IMR-90 (cell line): ENCODE data around the gene DDX4. TPM values are rescaled to one million over a fixed set of nuclear protein-coding genes. Genes with fewer than 3 reads are reported as not detected.

Experiments
- ATAC-seq: fragments of 200-7000 bp; cut with Tn5 transposase; 2 replicates; pipeline ENCODE4 v1.9.1; 2020; ENCODE audit warnings: low read depth, mild to moderate bottlenecking, moderate library complexity
- BruUV-seq: library from RNA; stranded (reverse); fragments of 400-500 nt; replicated peaks from 2 replicates; lab custom pipeline; 2021; lab: Mats Ljungman, UMichigan
- CTCF ChIA-PET: fragments of 300-600 bp; formaldehyde crosslinking; extraction: SDS; loops from one replicate; lab custom pipeline; 2021; ENCODE audit warnings: antibody characterized with exemption; lab: Yijun Ruan, JAX
- POLR2A ChIA-PET: fragments of 300-600 bp; sonication (Branson Sonifier 250); formaldehyde crosslinking; loops from one replicate; lab custom pipeline; 2022; ENCODE audit warnings: antibody characterized with exemption; ENCODE audit not compliant: unreplicated experiment; lab: Charles Lee
- DNase-seq: peaks from one replicate; pipeline ENCODE4 v3.0.0; 2013
- H2AFZ ChIP-seq: replicated peaks from 2 replicates; pipeline ENCODE3; 2013; ENCODE audit warnings: low read length, mild to moderate bottlenecking; ENCODE audit not compliant: poor library complexity
- H2AK5ac ChIP-seq: 2 replicates; pipeline ENCODE4 v1.6.1; 2013; ENCODE audit warnings: low read depth, low read length, inconsistent platforms
- H2AK9ac ChIP-seq: replicated peaks from 2 replicates; pipeline ENCODE3; 2013; ENCODE audit warnings: mild to moderate bottlenecking, low read depth, low read length, moderate library complexity; ENCODE audit not compliant: poor library complexity
- H2BK120ac ChIP-seq: 2 replicates; pipeline ENCODE4 v1.6.1; 2013; ENCODE audit warnings: low read depth, low read length, inconsistent platforms
- H2BK15ac ChIP-seq: 3 replicates; pipeline ENCODE4 v1.6.1; 2013; ENCODE audit warnings: low read depth, low read length, inconsistent platforms
- H2BK20ac ChIP-seq: 2 replicates; pipeline ENCODE4 v1.6.1; 2013; ENCODE audit warnings: low read depth, mild to moderate bottlenecking, inconsistent platforms, low read length, moderate library complexity
- H2BK5ac ChIP-seq: 2 replicates; pipeline ENCODE4 v1.6.1; 2013; ENCODE audit warnings: mild to moderate bottlenecking, low read depth, low read length, inconsistent platforms; ENCODE audit not compliant: poor library complexity, severe bottlenecking
- H3K14ac ChIP-seq: replicated peaks from 2 replicates; pipeline ENCODE4 v1.6.1; 2013; ENCODE audit warnings: low read depth, low read length, inconsistent platforms
- H3K18ac ChIP-seq: 2 replicates; pipeline ENCODE4 v1.6.1; 2013; ENCODE audit warnings: low read depth, low read length, control low read depth
- H3K23ac ChIP-seq: 2 replicates; pipeline ENCODE4 v1.6.1; 2013; ENCODE audit warnings: low read depth, low read length, inconsistent platforms
- H3K27ac ChIP-seq: 2 replicates; pipeline ENCODE4 v1.5.1; 2013; ENCODE audit warnings: mild to moderate bottlenecking, control low read depth, low read length; ENCODE audit not compliant: insufficient read depth
- H3K27me3 ChIP-seq: 2 replicates; pipeline ENCODE4 v1.6.1; 2013; ENCODE audit warnings: low read length; ENCODE audit not compliant: control insufficient read depth, insufficient read depth
- H3K36me3 ChIP-seq: 2 replicates; pipeline ENCODE4 v1.6.1; 2013; ENCODE audit warnings: low read length, mixed read lengths; ENCODE audit not compliant: control insufficient read depth, insufficient read depth
- H3K4ac ChIP-seq: 2 replicates; pipeline ENCODE4 v1.6.1; 2013; ENCODE audit warnings: low read depth, low read length, inconsistent platforms
- H3K4me1 ChIP-seq: 2 replicates; pipeline ENCODE4 v1.6.1; 2013; ENCODE audit warnings: low read length, mixed read lengths; ENCODE audit not compliant: control insufficient read depth, insufficient read depth
- H3K4me2 ChIP-seq: 2 replicates; pipeline ENCODE4 v1.6.1; 2013; ENCODE audit warnings: low read depth, mild to moderate bottlenecking, control low read depth, low read length, moderate library complexity
- H3K4me3 ChIP-seq: 2 replicates; pipeline ENCODE4 v1.5.1; 2013; ENCODE audit warnings: low read depth, mild to moderate bottlenecking, control low read depth, low read length, moderate library complexity; ENCODE audit not compliant: insufficient read depth
- H3K56ac ChIP-seq: 2 replicates; pipeline ENCODE4 v1.6.1; 2013; ENCODE audit warnings: low read length, inconsistent platforms; ENCODE audit not compliant: insufficient read depth; ENCODE audit errors: extremely low read depth
- H3K79me1 ChIP-seq, 2 experiments: 2 replicates each; pipeline ENCODE4 v1.6.1; 2013; ENCODE audit warnings: low read length in 2 of 2, inconsistent platforms in 1 of 2, low read depth in 1 of 2
- H3K9ac ChIP-seq: 2 replicates; pipeline ENCODE4 v1.6.1; 2013; ENCODE audit warnings: low read depth, low read length, control low read depth
- H3K9me1 ChIP-seq: 2 replicates; pipeline ENCODE4 v1.6.1; 2013; ENCODE audit warnings: low read length, inconsistent platforms; ENCODE audit not compliant: insufficient read depth
- H3K9me3 ChIP-seq: 2 replicates; pipeline ENCODE4 v1.6.1; 2013; ENCODE audit warnings: low read length; ENCODE audit not compliant: control insufficient read depth, insufficient read depth
- H4K20me1 ChIP-seq: 2 replicates; pipeline ENCODE4 v1.6.1; 2013; ENCODE audit warnings: low read length, inconsistent platforms; ENCODE audit not compliant: insufficient read depth
- H4K5ac ChIP-seq: 2 replicates; pipeline ENCODE4 v1.6.1; 2013; ENCODE audit warnings: mild to moderate bottlenecking, low read depth, low read length, control low read depth
- H4K8ac ChIP-seq, 2 experiments: 2 replicates each; pipeline ENCODE4 v1.6.1; 2013; ENCODE audit warnings: low read depth in 2 of 2, low read length in 2 of 2, control low read depth in 1 of 2, inconsistent platforms in 1 of 2
- H4K91ac ChIP-seq: 2 replicates; pipeline ENCODE4 v1.6.1; 2013; ENCODE audit warnings: low read depth, low read length, inconsistent platforms; ENCODE audit not compliant: insufficient read depth
- BHLHE40 ChIP-seq: fragments of 150-350 bp; IDR thresholded peaks from 2 replicates; pipeline ENCODE4 v1.6.1; 2016; ENCODE audit warnings: mild to moderate bottlenecking, low read depth, low read length
- CEBPB ChIP-seq: IDR thresholded peaks from 2 replicates; pipeline ENCODE4 v1.6.1; 2012; ENCODE audit warnings: low read depth, low read length, improper control_type of control experiment
- CHD1 ChIP-seq: IDR thresholded peaks from 2 replicates; pipeline ENCODE4 v1.6.1; 2012; ENCODE audit warnings: low read depth, low read length, improper control_type of control experiment
- FOS ChIP-seq: fragments of 150-350 bp; IDR thresholded peaks from 2 replicates; pipeline ENCODE4 v1.6.1; 2016; ENCODE audit warnings: low read depth, low read length
- MAFK ChIP-seq: IDR thresholded peaks from 2 replicates; pipeline ENCODE4 v1.6.1; 2012; ENCODE audit warnings: low read depth, low read length, improper control_type of control experiment
- MAZ ChIP-seq: IDR thresholded peaks from 2 replicates; pipeline ENCODE4 v1.6.1; 2012; ENCODE audit warnings: low read depth, mild to moderate bottlenecking, low read length, improper control_type of control experiment, moderate library complexity, borderline replicate concordance
- MXI1 ChIP-seq: IDR thresholded peaks from 2 replicates; pipeline ENCODE4 v1.6.1; 2012; ENCODE audit warnings: low read depth, mild to moderate bottlenecking, low read length, moderate library complexity, borderline replicate concordance
- NFE2L2 ChIP-seq: fragments of 150-350 bp; IDR thresholded peaks from 2 replicates; pipeline ENCODE4 v1.6.1; 2016; ENCODE audit warnings: low read depth, mild to moderate bottlenecking, low read length
- POLR2A ChIP-seq: IDR thresholded peaks from 2 replicates; pipeline ENCODE4 v1.6.1; 2012; ENCODE audit warnings: mild to moderate bottlenecking, low read depth, low read length
- RAD21 ChIP-seq: IDR thresholded peaks from 2 replicates; pipeline ENCODE4 v1.6.1; 2012; ENCODE audit warnings: low read length, improper control_type of control experiment
- RCOR1 ChIP-seq: IDR thresholded peaks from 2 replicates; pipeline ENCODE4 v1.6.1; 2012; ENCODE audit warnings: mild to moderate bottlenecking, low read length, improper control_type of control experiment; ENCODE audit not compliant: insufficient replicate concordance
- RFX5 ChIP-seq: IDR thresholded peaks from 2 replicates; pipeline ENCODE4 v1.8.0; 2012; ENCODE audit warnings: low read depth, mild to moderate bottlenecking, low read length, moderate library complexity
- SMC3 ChIP-seq: fragments of 150-350 bp; IDR thresholded peaks from 2 replicates; pipeline ENCODE4 v1.6.1; 2016; ENCODE audit warnings: low read depth, mild to moderate bottlenecking, antibody characterized with exemption, low read length, moderate library complexity
- WGBS, 2 experiments: methylation state at CpG; one replicate each; pipeline versions ENCODE4 v1.1.5 to v1.1.7; 2013; ENCODE audit warnings: missing lambda C conversion rate in 2 of 2; ENCODE audit not compliant: insufficient read length in 1 of 2; ENCODE audit errors: extremely low coverage in 2 of 2; 5-methylcytosine and 5-hydroxymethylcytosine counted together
- dilution Hi-C: fragments of 300-500 bp; cut with HindIII; formaldehyde crosslinking; loops from one replicate; pipeline ENCODE4 v1.14.3; 2018; ENCODE audit warnings: low sequenced_read_pairs; ENCODE audit not compliant: unreplicated experiment
- in situ Hi-C: fragments of 300-500 bp; cut with MboI; formaldehyde crosslinking; loops from 3 replicates; pipeline ENCODE4 v1.14.3; 2019; ENCODE audit warnings: low sequenced_read_pairs, inconsistent platforms, mixed read lengths
- intact Hi-C: fragments of 100-400 bp; cut with micrococcal nuclease; formaldehyde crosslinking; loops from 2 replicates; pipeline ENCODE4 v1.10.0; 2022
- polyA plus RNA-seq, 3 experiments: library from polyadenylated mRNA; depleted of rRNA; stranded (reverse); fragments of >200 nt; gene quantifications; 2 replicates each; pipeline ENCODE4 v1.2.3, GENCODE V29; 2012; ENCODE audit warnings: low replicate concordance in 1 of 3
- total RNA-seq: library from RNA; depleted of rRNA; stranded (reverse); fragments of >200 nt; gene quantifications from 2 replicates; pipeline ENCODE4 v1.2.3, GENCODE V29; 2012
- TF ChIP-seq, protein P1 (sequence below): conservative IDR thresholded peaks from 2 replicates; pipeline ENCODE4 v1.5.1; 2012; ENCODE audit warnings: mild to moderate bottlenecking, low read depth, low read length, improper control_type of control experiment
- TF ChIP-seq, protein P2 (sequence below): fragments of 150-350 bp; IDR thresholded peaks from 2 replicates; pipeline ENCODE4 v1.6.1; 2017; ENCODE audit warnings: mild to moderate bottlenecking, antibody characterized with exemption, low read length, low read depth
- TF ChIP-seq, protein P3 (sequence below): fragments of 150-350 bp; IDR thresholded peaks from 2 replicates; pipeline ENCODE4 v1.6.1; 2016; ENCODE audit warnings: low read depth, mild to moderate bottlenecking, low read length, moderate library complexity, borderline replicate concordance

Gene DDX4
- total and polyA plus RNA-seq, 2 of the 4 experiments (the other 2 are of a cell fraction), result not detected

DNA sequence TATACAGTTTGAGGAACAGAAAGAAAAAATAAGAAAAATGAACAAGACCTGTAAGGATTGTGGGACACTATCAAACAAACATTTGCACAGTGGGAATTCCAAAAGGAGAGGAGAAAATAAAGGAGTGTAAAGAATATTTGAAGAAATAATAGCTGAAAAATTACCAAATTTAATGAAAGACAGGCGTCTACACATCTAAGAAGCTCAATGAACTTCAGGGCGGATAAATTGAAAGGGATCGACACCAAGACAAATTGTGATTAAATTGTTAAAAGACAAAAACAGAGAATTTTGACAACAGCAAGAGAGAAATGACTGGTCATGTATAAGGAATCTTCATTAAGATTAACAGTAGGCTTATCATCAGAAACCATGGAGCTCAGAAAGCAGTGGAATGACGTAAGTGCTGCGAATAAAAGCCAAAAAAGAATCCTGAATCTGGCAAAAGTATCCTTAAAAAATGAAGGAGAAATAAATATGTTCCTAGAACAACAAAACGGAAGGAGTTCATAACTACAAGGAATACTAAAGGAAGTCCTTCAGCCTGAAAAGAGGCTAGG, 22.3 kb upstream of the DDX4 start:
- Histone ChIP-seq H2BK15ac (no peak overlapping the region), H2AK5ac (no peak overlapping the region), H4K8ac (no peak overlapping the region), H2BK5ac (no peak overlapping the region), H3K4me3 (no peak overlapping the region), H2BK120ac (no peak overlapping the region), H3K79me1 (peaks cover 6 to 10% of the 10 kb centered on the region in 2 experiments; a peak in 3 of 4 replicates), H3K4me2 (no peak overlapping the region), H4K5ac (no peak overlapping the region), H3K9me3 (no peaks in the 10 kb centered on the region), H3K9ac (no peak overlapping the region), H2BK20ac (no peak overlapping the region), H3K4ac (no peak overlapping the region), H3K18ac (no peak overlapping the region), H3K4me1 (peaks cover 2% of the 10 kb centered on the region; the same call in 1 of the 2 replicates), H4K91ac (no peak overlapping the region), H2AFZ (no peak overlapping the region), H3K27me3 (no peaks in the 10 kb centered on the region), H4K20me1 (no peaks in the 10 kb centered on the region), H3K36me3 (no peaks in the 10 kb centered on the region), H3K9me1 (0 out of 2 replicates have a peak, but pooled peaks cover 5% of the 10 kb centered on the region), H3K56ac (no peak overlapping the region), H2AK9ac (no peak overlapping the region), H3K23ac (no peak overlapping the region), H3K27ac (no peak overlapping the region), H3K14ac (no peak overlapping the region)
- in situ Hi-C loops, result no loop called here
- POLR2A ChIA-PET, result no interaction called here
- WGBS, 2 experiments, result no CpG with 5 or more reads among the region's 6 CpGs
- no peak for ATAC-seq
- TF ChIP-seq FOS, result no peak
- TF ChIP-seq SMC3, result no peak
- no peak for TF ChIP-seq RAD21
- no peak for TF ChIP-seq BHLHE40
- TF ChIP-seq NFE2L2, result no peak
- TF ChIP-seq CHD1, result no peak
- no peak for TF ChIP-seq RCOR1
- TF ChIP-seq RFX5, result no peak
- TF ChIP-seq, protein P1, sequence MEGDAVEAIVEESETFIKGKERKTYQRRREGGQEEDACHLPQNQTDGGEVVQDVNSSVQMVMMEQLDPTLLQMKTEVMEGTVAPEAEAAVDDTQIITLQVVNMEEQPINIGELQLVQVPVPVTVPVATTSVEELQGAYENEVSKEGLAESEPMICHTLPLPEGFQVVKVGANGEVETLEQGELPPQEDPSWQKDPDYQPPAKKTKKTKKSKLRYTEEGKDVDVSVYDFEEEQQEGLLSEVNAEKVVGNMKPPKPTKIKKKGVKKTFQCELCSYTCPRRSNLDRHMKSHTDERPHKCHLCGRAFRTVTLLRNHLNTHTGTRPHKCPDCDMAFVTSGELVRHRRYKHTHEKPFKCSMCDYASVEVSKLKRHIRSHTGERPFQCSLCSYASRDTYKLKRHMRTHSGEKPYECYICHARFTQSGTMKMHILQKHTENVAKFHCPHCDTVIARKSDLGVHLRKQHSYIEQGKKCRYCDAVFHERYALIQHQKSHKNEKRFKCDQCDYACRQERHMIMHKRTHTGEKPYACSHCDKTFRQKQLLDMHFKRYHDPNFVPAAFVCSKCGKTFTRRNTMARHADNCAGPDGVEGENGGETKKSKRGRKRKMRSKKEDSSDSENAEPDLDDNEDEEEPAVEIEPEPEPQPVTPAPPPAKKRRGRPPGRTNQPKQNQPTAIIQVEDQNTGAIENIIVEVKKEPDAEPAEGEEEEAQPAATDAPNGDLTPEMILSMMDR, result no peak
- no peak for TF ChIP-seq MAZ
- TF ChIP-seq MAFK, result no peak
- TF ChIP-seq CEBPB, result no peak
- no peak for TF ChIP-seq POLR2A
- no peak for TF ChIP-seq MXI1
- TF ChIP-seq, protein P2, sequence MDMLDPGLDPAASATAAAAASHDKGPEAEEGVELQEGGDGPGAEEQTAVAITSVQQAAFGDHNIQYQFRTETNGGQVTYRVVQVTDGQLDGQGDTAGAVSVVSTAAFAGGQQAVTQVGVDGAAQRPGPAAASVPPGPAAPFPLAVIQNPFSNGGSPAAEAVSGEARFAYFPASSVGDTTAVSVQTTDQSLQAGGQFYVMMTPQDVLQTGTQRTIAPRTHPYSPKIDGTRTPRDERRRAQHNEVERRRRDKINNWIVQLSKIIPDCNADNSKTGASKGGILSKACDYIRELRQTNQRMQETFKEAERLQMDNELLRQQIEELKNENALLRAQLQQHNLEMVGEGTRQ, result no peak
- TF ChIP-seq, protein P3, sequence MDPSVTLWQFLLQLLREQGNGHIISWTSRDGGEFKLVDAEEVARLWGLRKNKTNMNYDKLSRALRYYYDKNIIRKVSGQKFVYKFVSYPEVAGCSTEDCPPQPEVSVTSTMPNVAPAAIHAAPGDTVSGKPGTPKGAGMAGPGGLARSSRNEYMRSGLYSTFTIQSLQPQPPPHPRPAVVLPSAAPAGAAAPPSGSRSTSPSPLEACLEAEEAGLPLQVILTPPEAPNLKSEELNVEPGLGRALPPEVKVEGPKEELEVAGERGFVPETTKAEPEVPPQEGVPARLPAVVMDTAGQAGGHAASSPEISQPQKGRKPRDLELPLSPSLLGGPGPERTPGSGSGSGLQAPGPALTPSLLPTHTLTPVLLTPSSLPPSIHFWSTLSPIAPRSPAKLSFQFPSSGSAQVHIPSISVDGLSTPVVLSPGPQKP, result no peak
- CTCF ChIA-PET, result no interaction called here
- no peak for DNase-seq
- dilution Hi-C loops, result no loop called here
- BruUV-seq, result no TSS peak
- intact Hi-C loops, result loop anchor here (10.0 kb wide), 1 partner anchor 489 kb away; no protein-coding TSS in a partner anchor
